Endothelial cell of umbilical vein (primary cell): ENCODE data around the gene MED27. TPM values are rescaled to one million over a fixed set of nuclear protein-coding genes. Genes with fewer than 3 reads are reported as not detected.

ENCODE experiments used
- BruUV-seq: library from RNA; stranded (reverse); fragments of 400-500 nt; replicated peaks from 2 replicates; lab custom pipeline; 2021; lab: Mats Ljungman, UMichigan
- CTCF ChIA-PET: fragments of 300-600, 350-600 bp; sonication (Branson Sonifier 250); formaldehyde crosslinking; loops from one replicate; lab custom pipeline; 2021; ENCODE audit warnings: antibody characterized with exemption, inconsistent platforms; lab: Charles Lee
- POLR2A ChIA-PET: fragments of 300-600, 350-600 bp; sonication (Branson Sonifier 250); formaldehyde crosslinking; loops from one replicate; lab custom pipeline; 2021; ENCODE audit warnings: antibody characterized with exemption, inconsistent platforms; lab: Charles Lee
- DNase-seq: peaks from one replicate; pipeline ENCODE4 v3.0.0-alpha.2; 2011; ENCODE audit warnings: low read depth, low spot score
- FAIRE-seq: peaks from 2 replicates; lab custom pipeline; 2011; peaks lifted over from hg19 to GRCh38; lab: Jason Lieb, UNC
- H2AFZ ChIP-seq: 2 replicates; pipeline ENCODE4 v1.6.0; 2012; ENCODE audit warnings: low read depth, low read length, control low read depth, inconsistent platforms
- H3K27ac ChIP-seq: 2 replicates; pipeline ENCODE4 v1.5.1; 2011; ENCODE audit warnings: low read depth, mild to moderate bottlenecking, control low read depth, low read length, moderate library complexity; ENCODE audit not compliant: insufficient read depth
- H3K27me3 ChIP-seq, 2 experiments: 2 replicates each; pipeline versions ENCODE4 v1.6.0 to v1.6.1; 2011; ENCODE audit warnings: low read length in 2 of 2, mixed read lengths in 1 of 2; ENCODE audit not compliant: control insufficient read depth in 2 of 2, insufficient read depth in 2 of 2
- H3K36me3 ChIP-seq, 2 experiments: 2 replicates in 1 of 2; 3 replicates in 1 of 2; pipeline ENCODE4 v1.5.1; 2011; ENCODE audit warnings: low read length in 2 of 2, mild to moderate bottlenecking in 1 of 2, moderate library complexity in 1 of 2; ENCODE audit not compliant: control insufficient read depth in 2 of 2, insufficient read depth in 2 of 2; ENCODE audit errors: extremely low read depth in 1 of 2
- H3K4me1 ChIP-seq: 3 replicates; pipeline ENCODE4 v1.5.1; 2011; ENCODE audit warnings: mild to moderate bottlenecking, low read length; ENCODE audit not compliant: control insufficient read depth, insufficient read depth; ENCODE audit errors: extremely low read depth
- H3K4me2 ChIP-seq: 2 replicates; pipeline ENCODE4 v1.6.1; 2011; ENCODE audit warnings: low read length, control low read depth, mixed read lengths; ENCODE audit not compliant: insufficient read depth
- H3K4me3 ChIP-seq, 3 experiments: fragments of 200-600 bp in 1 of 3; sonication (generic), shearing (Covaris generic) in 1 of 3; replicated peaks in 1 of 3; 2 replicates each; pipeline ENCODE4 v1.5.1; 2011 to 2016; ENCODE audit warnings: control low read depth in 3 of 3, low read length in 3 of 3, mild to moderate bottlenecking in 2 of 3, inconsistent platforms in 1 of 3, low read depth in 1 of 3, moderate library complexity in 1 of 3; ENCODE audit not compliant: insufficient read depth in 1 of 3
- H3K79me2 ChIP-seq: 2 replicates; pipeline ENCODE4 v1.6.0; 2012; ENCODE audit warnings: low read length, inconsistent platforms; ENCODE audit not compliant: control insufficient read depth, insufficient read depth
- H3K9ac ChIP-seq: replicated peaks from 2 replicates; pipeline ENCODE3; 2011; ENCODE audit warnings: low read length, control low read depth; ENCODE audit not compliant: insufficient read depth; ENCODE audit errors: extremely low read depth
- H3K9me1 ChIP-seq: replicated peaks from 3 replicates; pipeline ENCODE4 v1.6.0; 2011; ENCODE audit warnings: mild to moderate bottlenecking, low read length; ENCODE audit not compliant: control insufficient read depth, insufficient read depth; ENCODE audit errors: extremely low read depth
- H3K9me3 ChIP-seq: replicated peaks from 2 replicates; pipeline ENCODE4 v1.5.1; 2012; ENCODE audit warnings: low read length, inconsistent platforms; ENCODE audit not compliant: control insufficient read depth, insufficient read depth
- H4K20me1 ChIP-seq: replicated peaks from 2 replicates; pipeline ENCODE3; 2011; ENCODE audit warnings: mild to moderate bottlenecking, low read length; ENCODE audit not compliant: control insufficient read depth, insufficient read depth; ENCODE audit errors: extremely low read depth
- CTCF ChIP-seq, 2 donors: IDR thresholded peaks; 1 replicate in 1 of 2; 2 replicates in 1 of 2; pipeline ENCODE4 v1.5.1; 2011; ENCODE audit warnings: low read length in 2 of 2, mild to moderate bottlenecking in 2 of 2, moderate library complexity in 2 of 2, control low read depth in 1 of 2, inconsistent platforms in 1 of 2, low read depth in 1 of 2; ENCODE audit not compliant: insufficient read depth in 1 of 2; ENCODE audit errors: extremely low read depth in 1 of 2
- EZH2 ChIP-seq: IDR thresholded peaks from 2 replicates; pipeline ENCODE4 v1.6.1; 2012; ENCODE audit warnings: borderline replicate concordance, low read depth, mild to moderate bottlenecking, moderate library complexity, low read length, inconsistent platforms; ENCODE audit not compliant: severe bottlenecking
- FOS ChIP-seq: IDR thresholded peaks from 2 replicates; pipeline ENCODE4 v1.6.1; 2011; ENCODE audit warnings: mild to moderate bottlenecking, low read length, moderate library complexity, borderline replicate concordance; ENCODE audit not compliant: insufficient read depth
- GATA2 ChIP-seq: IDR thresholded peaks from 2 replicates; pipeline ENCODE4 v1.7.0; 2011; ENCODE audit warnings: low read depth, mild to moderate bottlenecking, moderate library complexity, mixed read lengths, low read length; ENCODE audit not compliant: insufficient read length, insufficient read depth
- JUN ChIP-seq: IDR thresholded peaks from 2 replicates; pipeline ENCODE4 v1.6.1; 2011; ENCODE audit warnings: borderline replicate concordance, low read depth; ENCODE audit not compliant: insufficient read length, insufficient read depth
- MAX ChIP-seq: IDR thresholded peaks from 2 replicates; pipeline ENCODE4 v1.6.1; 2011; ENCODE audit not compliant: insufficient read depth, insufficient read length
- MYC ChIP-seq: IDR thresholded peaks from one replicate; pipeline ENCODE4 v1.6.1; 2011; ENCODE audit warnings: mild to moderate bottlenecking, low read depth, low read length
- POLR2A ChIP-seq: IDR thresholded peaks from 2 replicates; pipeline ENCODE4 v1.6.1; 2012; ENCODE audit warnings: low read depth, mild to moderate bottlenecking, control low read depth, low read length
- POLR2AphosphoS5 ChIP-seq: IDR thresholded peaks from 2 replicates; pipeline ENCODE4 v1.6.1; 2012; ENCODE audit warnings: low read depth, mild to moderate bottlenecking, control low read depth, low read length, moderate library complexity; ENCODE audit not compliant: insufficient read depth
- dilution Hi-C: fragments of 300-500 bp; cut with MboI; formaldehyde crosslinking; loops from one replicate; pipeline ENCODE4 v1.15.0; 2019; ENCODE audit warnings: low sequenced_read_pairs; ENCODE audit not compliant: extremely low pct_ligation_motif_present
- intact Hi-C: fragments of 100-400 bp; cut with micrococcal nuclease; formaldehyde crosslinking; loops from one replicate; pipeline ENCODE4 v1.10.0; 2022
- polyA plus RNA-seq, 4 experiments: library from polyadenylated mRNA; depleted of rRNA in 3 of 4; stranded (reverse) in 3 of 4; unstranded in 1 of 4; fragments of >200 nt; gene quantifications; 2 replicates each; pipeline versions ENCODE4 v1.2.1 to v1.2.3, GENCODE V29; 2011 to 2012; ENCODE audit warnings: missing spikeins in 1 of 4
- total RNA-seq: library from RNA; stranded (reverse); gene quantifications from 2 replicates; pipeline ENCODE4 v1.2.3, GENCODE V29; 2021

Gene MED27
- total and polyA plus RNA-seq, 2 donors (not counting 3 experiments of a cell fraction or from before 2014, with no cell fraction given), result 27.9 to 47.8 TPM

GRCh38 chr9:132048201-132048600 is 31.5 kb downstream of the MED27 start:
- BruUV-seq, result no TSS peak
- Histone ChIP-seq H3K9me1 (no peaks in the 10 kb centered on the region), H3K27me3 (no peaks in the 10 kb centered on the region), H3K9ac (no peak overlapping the region), H3K4me3 (no peak overlapping the region), H4K20me1 (no peaks in the 10 kb centered on the region), H3K36me3 (no peaks in the 10 kb centered on the region), H3K4me1 (peaks cover 13% of the 10 kb centered on the region), H3K4me2 (no peak overlapping the region), H3K27ac (no peak overlapping the region), H3K79me2 (peaks cover 30% of the 10 kb centered on the region), H2AFZ (no peak overlapping the region), H3K9me3 (no peaks in the 10 kb centered on the region)
- no peak for DNase-seq
- TF ChIP-seq POLR2A (no peak), EZH2 (no peak), CTCF (IDR thresholded peaks at IDR 0.05; ENCODE audit: extremely low read depth in 1 of 2, insufficient read depth in 1 of 2, low read depth in 1 of 2, low read length in 2 of 2) (no peak), FOS (no peak), MYC (no peak), MAX (no peak), POLR2AphosphoS5 (no peak), GATA2 (no peak), JUN (no peak)
- intact Hi-C loops (no loop called here), dilution Hi-C loops (no loop called here)
- ChIA-PET CTCF (no interaction called here), POLR2A (no interaction called here)
- no peak for FAIRE-seq
